PC-9 (cell line): Measurements from ENCODE around the gene THAP12.

Experiments used
- CTCF ChIP-seq: fragments of 200-600 bp; sonication (generic); conservative IDR thresholded peaks from 2 replicates; pipeline ENCODE4 v1.6.1; 2017; ENCODE audit warnings: mixed run types, antibody characterized with exemption, mild to moderate bottlenecking, moderate library complexity
- EZH2 ChIP-seq: fragments of 200-600 bp; sonication (generic); IDR thresholded peaks from 2 replicates; pipeline ENCODE4 v1.8.0; 2017; ENCODE audit warnings: antibody characterized with exemption, low read depth

- TF ChIP-seq CTCF, result no peak
- no peak for TF ChIP-seq EZH2
These were observed 57.1 kb downstream of the THAP12 start for GRCh38 chr11:76323804-76324203.
